CD4-positive, alpha-beta T cell (primary cell): ENCODE data around the gene ARHGAP18. TPM values are rescaled to one million over a fixed set of nuclear protein-coding genes. Genes with fewer than 3 reads are reported as not detected.
A peak's percentile ranks its signal among the peaks of the same experiment; 100 is the strongest.

ENCODE experiments used
- ATAC-seq: fragments of 200-7000 bp; cut with Tn5 transposase; one replicate; pipeline ENCODE4 v1.10.0; 2022; ENCODE audit warnings: mild to moderate bottlenecking; ENCODE audit not compliant: poor library complexity
- CTCF ChIA-PET: fragments of 350-600 bp; sonication (Branson Sonifier 250); formaldehyde crosslinking; loops from one replicate; lab custom pipeline; 2021; ENCODE audit warnings: antibody characterized with exemption, inconsistent platforms; lab: Charles Lee
- POLR2A ChIA-PET: fragments of 350-600 bp; sonication (Branson Sonifier 250); formaldehyde crosslinking; loops from one replicate; lab custom pipeline; 2021; ENCODE audit warnings: antibody characterized with exemption, inconsistent platforms; lab: Charles Lee
- DNase-seq, 14 experiments: peaks; one replicate each; pipeline ENCODE4 v3.0.0-alpha.2; 2013 to 2020; ENCODE audit warnings: mixed read lengths in 2 of 14
- H3K27ac ChIP-seq, 2 donors: one replicate each; pipeline versions ENCODE4 v1.5.1 to v1.7.0; 2013; ENCODE audit warnings: low read length in 2 of 2, low read depth in 1 of 2, mild to moderate bottlenecking in 1 of 2
- H3K27me3 ChIP-seq, 2 experiments: 1 replicate in 1 of 2; 2 replicates in 1 of 2; pipeline versions ENCODE4 v1.6.1 to v1.7.0; 2013; ENCODE audit warnings: low read length in 2 of 2, control low read depth in 1 of 2, mild to moderate bottlenecking in 1 of 2, moderate library complexity in 1 of 2; ENCODE audit not compliant: insufficient read depth in 2 of 2, control insufficient read depth in 1 of 2
- H3K36me3 ChIP-seq: one replicate; pipeline ENCODE4 v1.6.1; 2013; ENCODE audit warnings: low read length, control low read depth; ENCODE audit not compliant: insufficient read depth
- H3K4me1 ChIP-seq: one replicate; pipeline ENCODE4 v1.6.1; 2013; ENCODE audit warnings: low read length, control low read depth; ENCODE audit not compliant: insufficient read depth
- H3K4me3 ChIP-seq: one replicate; pipeline ENCODE4 v1.5.1; 2013; ENCODE audit warnings: mild to moderate bottlenecking, low read length, moderate library complexity
- H3K9me3 ChIP-seq, 2 experiments: 1 replicate in 1 of 2; 2 replicates in 1 of 2; pipeline versions ENCODE4 v1.6.1 to v1.7.0; 2013; ENCODE audit warnings: low read length in 2 of 2, mild to moderate bottlenecking in 2 of 2, control low read depth in 1 of 2, moderate library complexity in 1 of 2; ENCODE audit not compliant: control insufficient read depth in 1 of 2, insufficient read depth in 1 of 2
- H3K27ac Mint-ChIP-seq: one replicate; pipeline ENCODE4 v1.8.0; 2020; ENCODE audit warnings: mixed read lengths
- H3K27me3 Mint-ChIP-seq: one replicate; pipeline ENCODE4 v1.8.0; 2021; ENCODE audit warnings: mixed read lengths
- H3K36me3 Mint-ChIP-seq: one replicate; pipeline ENCODE4 v1.8.0; 2021; ENCODE audit warnings: low read depth, mixed read lengths
- H3K4me1 Mint-ChIP-seq: one replicate; pipeline ENCODE4 v1.8.0; 2021; ENCODE audit warnings: low read depth, mixed read lengths
- H3K4me3 Mint-ChIP-seq: one replicate; pipeline ENCODE4 v1.8.0; 2020; ENCODE audit warnings: mild to moderate bottlenecking, mixed read lengths
- H3K9me3 Mint-ChIP-seq: one replicate; pipeline ENCODE4 v1.8.0; 2020; ENCODE audit warnings: mixed read lengths
- intact Hi-C, 2 experiments: fragments of 100-400 bp; cut with DNase I in 1 of 2; cut with micrococcal nuclease in 1 of 2; formaldehyde crosslinking; loops; one replicate each; pipeline versions ENCODE4 v1.15.1 to v1.9.0; 2023 to 2025; cut with DNase I, micrococcal nuclease
- total RNA-seq, 174 experiments: library from RNA in 2 of 174; stranded (reverse) in 2 of 174; gene quantifications; one replicate each; pipeline ENCODE4 v1.2.3 and lab custom pipeline; 2021 to 2026
- TF ChIP-seq, protein P1 (sequence below): fragments of 200-600 bp; IDR thresholded peaks from one replicate; pipeline ENCODE4 v1.8.0; 2022; ENCODE audit warnings: antibody characterized with exemption, mild to moderate bottlenecking

ARHGAP18 gene
- total RNA-seq, 2 experiments from 2014 or later, result 0.71 to 1.3 TPM

DNA sequence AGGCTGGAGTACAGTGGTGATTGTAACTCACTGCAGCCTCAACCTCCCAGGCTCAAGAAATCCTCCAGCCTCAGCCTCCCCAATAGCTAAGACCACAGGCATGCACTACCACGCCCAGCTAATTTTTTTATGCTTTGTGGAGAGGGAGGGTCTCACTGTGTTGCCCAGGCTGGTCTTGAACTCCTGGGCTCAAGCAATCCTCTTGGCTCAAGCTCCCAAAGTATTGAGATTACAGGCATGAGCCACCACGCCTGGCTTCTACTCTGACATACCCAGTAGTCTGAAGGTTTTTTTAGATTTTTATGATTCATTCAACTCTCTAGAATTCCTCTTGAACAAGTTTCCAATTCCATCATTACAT, 1.3 kb upstream of the ARHGAP18 start:
- Mint-ChIP-seq H3K27me3 (no peaks in the 10 kb centered on the region), H3K36me3 (no peaks in the 10 kb centered on the region), H3K9me3 (no peaks in the 10 kb centered on the region), H3K27ac (no peak overlapping the region), H3K4me3 (peak overlapping the region; percentile 92), H3K4me1 (peaks cover 31% of the 10 kb centered on the region)
- CTCF ChIA-PET, result interaction anchor here (0.6 to 1.2 kb wide), 3 partner anchors 11 to 40 kb away, joined by 3 read pairs; no protein-coding TSS in a partner anchor
- DNase-seq (no peak), ATAC-seq (no peak)
- no peak overlapping the region for H3K4me3 ChIP-seq
- POLR2A ChIA-PET, result interaction anchor here (1.3 kb wide), 1 partner anchor 39 kb away, joined by 3 read pairs; no protein-coding TSS in a partner anchor
- no peak overlapping the region for H3K27ac ChIP-seq
- TF ChIP-seq, protein P1, sequence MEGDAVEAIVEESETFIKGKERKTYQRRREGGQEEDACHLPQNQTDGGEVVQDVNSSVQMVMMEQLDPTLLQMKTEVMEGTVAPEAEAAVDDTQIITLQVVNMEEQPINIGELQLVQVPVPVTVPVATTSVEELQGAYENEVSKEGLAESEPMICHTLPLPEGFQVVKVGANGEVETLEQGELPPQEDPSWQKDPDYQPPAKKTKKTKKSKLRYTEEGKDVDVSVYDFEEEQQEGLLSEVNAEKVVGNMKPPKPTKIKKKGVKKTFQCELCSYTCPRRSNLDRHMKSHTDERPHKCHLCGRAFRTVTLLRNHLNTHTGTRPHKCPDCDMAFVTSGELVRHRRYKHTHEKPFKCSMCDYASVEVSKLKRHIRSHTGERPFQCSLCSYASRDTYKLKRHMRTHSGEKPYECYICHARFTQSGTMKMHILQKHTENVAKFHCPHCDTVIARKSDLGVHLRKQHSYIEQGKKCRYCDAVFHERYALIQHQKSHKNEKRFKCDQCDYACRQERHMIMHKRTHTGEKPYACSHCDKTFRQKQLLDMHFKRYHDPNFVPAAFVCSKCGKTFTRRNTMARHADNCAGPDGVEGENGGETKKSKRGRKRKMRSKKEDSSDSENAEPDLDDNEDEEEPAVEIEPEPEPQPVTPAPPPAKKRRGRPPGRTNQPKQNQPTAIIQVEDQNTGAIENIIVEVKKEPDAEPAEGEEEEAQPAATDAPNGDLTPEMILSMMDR, result no peak
- no peaks in the 10 kb centered on the region for H3K9me3 ChIP-seq
- H3K27me3 ChIP-seq, result no peaks in the 10 kb centered on the region
- peaks cover 25% of the 10 kb centered on the region for H3K4me1 ChIP-seq
- intact Hi-C loops, result loop anchor here in 1 of 2 experiments (5.0 kb wide), 1 partner anchor 39 kb away; no protein-coding TSS in a partner anchor
- no peaks in the 10 kb centered on the region for H3K36me3 ChIP-seq

DNA sequence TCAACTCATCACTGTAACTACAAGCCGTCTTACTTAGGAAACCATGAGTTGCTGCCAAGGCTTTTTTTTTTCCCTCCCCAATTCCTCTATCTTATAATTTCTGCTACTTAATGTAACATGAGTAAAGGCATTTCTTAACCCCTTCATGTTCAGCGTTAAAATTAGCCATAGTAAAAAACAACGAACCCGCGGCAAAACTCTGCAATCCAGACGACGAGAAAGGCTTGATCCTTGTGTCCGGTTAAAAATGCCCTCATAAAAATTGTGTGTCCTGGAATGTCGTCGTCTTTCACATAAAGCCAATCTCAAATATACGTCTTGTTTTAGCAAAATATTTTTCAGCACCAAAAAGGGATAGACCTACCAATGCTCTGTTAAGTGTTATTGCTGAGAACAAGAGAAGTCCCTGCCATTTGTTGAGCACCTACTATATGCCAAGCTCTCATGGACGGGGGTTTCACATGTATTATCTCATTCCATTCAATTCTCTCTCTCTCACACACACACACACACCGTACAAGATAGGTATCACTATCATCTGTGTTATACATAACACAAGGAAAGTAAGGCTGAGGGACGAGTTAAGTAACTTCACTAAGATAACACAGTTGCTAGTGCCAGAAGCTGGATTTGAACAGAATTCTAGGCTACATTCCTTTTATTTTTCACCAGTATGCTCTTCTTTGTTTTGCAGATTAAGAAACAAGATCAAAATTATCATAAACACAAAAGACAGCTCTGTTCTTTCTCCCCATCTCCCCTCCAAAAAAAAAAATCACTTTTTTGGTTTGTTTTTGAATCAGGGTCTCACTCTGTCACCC, 683 bp upstream of the ARHGAP18 start:
- ChIA-PET CTCF (interaction anchor here (0.6 to 2.0 kb wide), 5 partner anchors 10 to 39 kb away, joined by 3 to 6 read pairs (median 3); no protein-coding TSS in a partner anchor), POLR2A (interaction anchor here (1.2 to 2.2 kb wide), 7 partner anchors 11 to 39 kb away, joined by 3 to 12 read pairs (median 7); no protein-coding TSS in a partner anchor)
- intact Hi-C loops, result loop anchor here in 1 of 2 experiments (5.0 kb wide), 1 partner anchor 38 kb away; no protein-coding TSS in a partner anchor
- ATAC-seq (no peak), DNase-seq (no peak)
- Mint-ChIP-seq H3K9me3 (no peaks in the 10 kb centered on the region), H3K27ac (peak overlapping the region; percentile 28), H3K4me1 (peaks cover 31% of the 10 kb centered on the region), H3K4me3 (peak overlapping the region; percentile 92), H3K36me3 (no peaks in the 10 kb centered on the region), H3K27me3 (no peaks in the 10 kb centered on the region)
- Histone ChIP-seq H3K27me3 (no peaks in the 10 kb centered on the region), H3K27ac (no peak overlapping the region), H3K9me3 (no peaks in the 10 kb centered on the region), H3K4me3 (peak overlapping the region; percentile 85), H3K36me3 (no peaks in the 10 kb centered on the region), H3K4me1 (peaks cover 25% of the 10 kb centered on the region)
- TF ChIP-seq, protein P1, result no peak

DNA sequence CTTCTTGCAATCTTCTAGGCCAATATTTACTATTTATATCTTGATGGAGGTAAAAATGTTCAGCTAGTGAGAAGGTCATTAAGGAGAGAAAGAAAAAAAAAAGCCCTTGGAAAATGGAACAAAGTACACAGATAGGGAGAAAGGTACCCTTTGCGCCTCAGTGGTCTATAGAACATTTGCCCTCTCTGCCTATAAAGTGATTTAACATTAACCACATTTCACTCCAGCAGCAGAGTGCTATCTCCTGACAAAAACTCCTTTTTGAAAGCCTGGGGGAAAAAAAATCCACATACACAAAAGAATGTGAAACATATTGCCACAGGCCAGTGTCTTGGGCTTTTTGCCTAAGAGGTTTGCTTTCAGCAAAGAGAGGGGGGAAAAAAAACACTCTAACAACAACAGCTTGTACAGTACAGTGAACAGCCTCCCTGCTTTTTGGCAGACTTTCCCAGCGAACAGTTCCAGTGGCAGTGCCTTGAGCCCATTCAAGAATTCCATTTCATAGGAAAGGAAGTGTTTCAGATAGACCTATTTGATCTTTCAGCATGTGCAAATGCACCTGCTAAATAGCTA, 695 bp downstream of the ARHGAP18 start:
- H3K27me3 Mint-ChIP-seq, result no peaks in the 10 kb centered on the region
- TF ChIP-seq, protein P1, result no peak
- H3K36me3 Mint-ChIP-seq, result no peaks in the 10 kb centered on the region
- H3K4me3 Mint-ChIP-seq, result peak overlapping the region; percentile 92
- H3K27me3 ChIP-seq, result no peaks in the 10 kb centered on the region
- CTCF ChIA-PET, result interaction anchor here (0.8 to 2.0 kb wide), 5 partner anchors 21 to 109 kb away, joined by 3 to 6 read pairs (median 3); no protein-coding TSS in a partner anchor
- no peak for DNase-seq
- H3K4me3 ChIP-seq, result peak overlapping the region; percentile 85
- POLR2A ChIA-PET, result interaction anchor here (0.6 to 2.2 kb wide), 9 partner anchors 9 to 40 kb away, joined by 3 to 12 read pairs (median 5); no protein-coding TSS in a partner anchor
- intact Hi-C loops, result loop anchor here in 1 of 2 experiments (2.0 kb wide), 1 partner anchor 34 kb away; no protein-coding TSS in a partner anchor
- H3K4me1 Mint-ChIP-seq, result peaks cover 31% of the 10 kb centered on the region
- H3K27ac ChIP-seq, result no peak overlapping the region
- peak; percentile 12 for ATAC-seq
- H3K9me3 Mint-ChIP-seq, result no peaks in the 10 kb centered on the region
- peaks cover 25% of the 10 kb centered on the region for H3K4me1 ChIP-seq
- H3K36me3 ChIP-seq, result no peaks in the 10 kb centered on the region
- peak overlapping the region; percentile 28 for H3K27ac Mint-ChIP-seq
- no peaks in the 10 kb centered on the region for H3K9me3 ChIP-seq
